Measurements from ENCODE around the gene ABCB6. TPM values are rescaled to one million over a fixed set of nuclear protein-coding genes. Genes with fewer than 3 reads are reported as not detected.

The ABCB6 gene
- total RNA-seq, 4 donors from 2014 or later: 16.9 to 33.1 (median 18.6) TPM

- peak overlapping the region; percentile 24 for H3K4me3 ChIP-seq (ENCODE audit: low read depth, poor library complexity, severe bottlenecking)
- WGBS, 2 donors: 20 to 21% methylated on average over 12 of the region's 12 CpGs
- no peak for DNase-seq (ENCODE audit: low spot score in 2 of 2)
- no peak for TF ChIP-seq CTCF (IDR thresholded peaks at IDR 0.05)
- TF ChIP-seq POLR2A (IDR thresholded peaks at IDR 0.05): no peak
- intact Hi-C loops (cut with DNase I; ENCODE audit: low total_unique reads): no loop called here
Observed at GRCh38 chr2:219254590-219255201, 35.9 kb upstream of the ABCB6 start.

- H3K4me3 ChIP-seq (ENCODE audit: low read depth, poor library complexity, severe bottlenecking): peak within 1 kb of the TSS; percentile 57
- 1% methylated on average over 16 to 37 of the region's 76 CpGs for WGBS, 2 donors
- intact Hi-C loops (cut with DNase I; ENCODE audit: low total_unique reads): no loop called here
- TF ChIP-seq POLR2A (IDR thresholded peaks at IDR 0.05) (peak in 1 of 2 donors; percentile 80), CTCF (IDR thresholded peaks at IDR 0.05) (no peak)
- peak; percentile 80 to 96 for DNase-seq (ENCODE audit: low spot score in 2 of 2)
Observed at GRCh38 chr2:219253753-219254589, 35.2 kb upstream of the ABCB6 start, which contains the start of gene TUBA4A. Gene TUBA4A (minus strand): TSS chr2:219253918. CDS start chr2:219253858, 60 bp downstream.

- 1 to 3% methylated on average over 33 to 44 of the region's 49 CpGs for WGBS, 2 donors
- peak in 1 of 2 donors; percentile 89 for DNase-seq (ENCODE audit: low spot score in 2 of 2)
- intact Hi-C loops (cut with DNase I; ENCODE audit: low total_unique reads): no loop called here
- TF ChIP-seq CTCF (IDR thresholded peaks at IDR 0.05) (no peak), POLR2A (IDR thresholded peaks at IDR 0.05) (no peak)
- peak within 1 kb of the TSS; percentile 57 for H3K4me3 ChIP-seq (ENCODE audit: low read depth, poor library complexity, severe bottlenecking)
Observed at GRCh38 chr2:219252900-219253752, 34.4 kb upstream of the ABCB6 start, which contains the start of gene TUBA4B. Gene TUBA4B (plus strand): TSS chr2:219253243. CDS start chr2:219253408, 165 bp downstream.

- DNase-seq (ENCODE audit: low spot score in 2 of 2): no peak
- intact Hi-C loops (cut with DNase I; ENCODE audit: low total_unique reads): no loop called here
- H3K4me3 ChIP-seq (ENCODE audit: low read depth, poor library complexity, severe bottlenecking): peak overlapping the region; percentile 57
- no peak for TF ChIP-seq CTCF (IDR thresholded peaks at IDR 0.05)
- TF ChIP-seq POLR2A (IDR thresholded peaks at IDR 0.05): no peak
- WGBS, 2 donors: 6 to 11% methylated on average over 7 to 9 of the region's 9 CpGs
Observed at GRCh38 chr2:219252570-219252899, 33.8 kb upstream of the ABCB6 start.

GRCh38 chr2:219252084-219252483 is 33.3 kb upstream of the ABCB6 start:
- H3K4me3 ChIP-seq (ENCODE audit: low read depth, poor library complexity, severe bottlenecking): no peak overlapping the region
- no peak for DNase-seq (ENCODE audit: low spot score in 2 of 2)
- TF ChIP-seq CTCF (IDR thresholded peaks at IDR 0.05) (no peak), POLR2A (IDR thresholded peaks at IDR 0.05) (no peak)
- intact Hi-C loops (cut with DNase I; ENCODE audit: low total_unique reads): no loop called here
- WGBS, 2 donors: 35 to 43% methylated on average over 5 of the region's 5 CpGs
